IMR-90 (cell line): Measurements from ENCODE around the gene LENG9. TPM values are rescaled to one million over a fixed set of nuclear protein-coding genes. Genes with fewer than 3 reads are reported as not detected.

Experiments used
- ATAC-seq: fragments of 200-7000 bp; cut with Tn5 transposase; 2 replicates; pipeline ENCODE4 v1.9.1; 2020; ENCODE audit warnings: low read depth, mild to moderate bottlenecking, moderate library complexity
- BruUV-seq: library from RNA; stranded (reverse); fragments of 400-500 nt; replicated peaks from 2 replicates; lab custom pipeline; 2021; lab: Mats Ljungman, UMichigan
- CTCF ChIA-PET: fragments of 300-600 bp; formaldehyde crosslinking; extraction: SDS; loops from one replicate; lab custom pipeline; 2021; ENCODE audit warnings: antibody characterized with exemption; lab: Yijun Ruan, JAX
- POLR2A ChIA-PET: fragments of 300-600 bp; sonication (Branson Sonifier 250); formaldehyde crosslinking; loops from one replicate; lab custom pipeline; 2022; ENCODE audit warnings: antibody characterized with exemption; ENCODE audit not compliant: unreplicated experiment; lab: Charles Lee
- DNase-seq: peaks from one replicate; pipeline ENCODE4 v3.0.0; 2013
- H2AFZ ChIP-seq: replicated peaks from 2 replicates; pipeline ENCODE3; 2013; ENCODE audit warnings: low read length, mild to moderate bottlenecking; ENCODE audit not compliant: poor library complexity
- H2AK5ac ChIP-seq: 2 replicates; pipeline ENCODE4 v1.6.1; 2013; ENCODE audit warnings: low read depth, low read length, inconsistent platforms
- H2AK9ac ChIP-seq: replicated peaks from 2 replicates; pipeline ENCODE3; 2013; ENCODE audit warnings: mild to moderate bottlenecking, low read depth, low read length, moderate library complexity; ENCODE audit not compliant: poor library complexity
- H2BK120ac ChIP-seq: 2 replicates; pipeline ENCODE4 v1.6.1; 2013; ENCODE audit warnings: low read depth, low read length, inconsistent platforms
- H2BK15ac ChIP-seq: 3 replicates; pipeline ENCODE4 v1.6.1; 2013; ENCODE audit warnings: low read depth, low read length, inconsistent platforms
- H2BK20ac ChIP-seq: 2 replicates; pipeline ENCODE4 v1.6.1; 2013; ENCODE audit warnings: low read depth, mild to moderate bottlenecking, inconsistent platforms, low read length, moderate library complexity
- H2BK5ac ChIP-seq: 2 replicates; pipeline ENCODE4 v1.6.1; 2013; ENCODE audit warnings: mild to moderate bottlenecking, low read depth, low read length, inconsistent platforms; ENCODE audit not compliant: poor library complexity, severe bottlenecking
- H3K14ac ChIP-seq: replicated peaks from 2 replicates; pipeline ENCODE4 v1.6.1; 2013; ENCODE audit warnings: low read depth, low read length, inconsistent platforms
- H3K18ac ChIP-seq: 2 replicates; pipeline ENCODE4 v1.6.1; 2013; ENCODE audit warnings: low read depth, low read length, control low read depth
- H3K23ac ChIP-seq: 2 replicates; pipeline ENCODE4 v1.6.1; 2013; ENCODE audit warnings: low read depth, low read length, inconsistent platforms
- H3K27ac ChIP-seq: 2 replicates; pipeline ENCODE4 v1.5.1; 2013; ENCODE audit warnings: mild to moderate bottlenecking, control low read depth, low read length; ENCODE audit not compliant: insufficient read depth
- H3K27me3 ChIP-seq: 2 replicates; pipeline ENCODE4 v1.6.1; 2013; ENCODE audit warnings: low read length; ENCODE audit not compliant: control insufficient read depth, insufficient read depth
- H3K36me3 ChIP-seq: 2 replicates; pipeline ENCODE4 v1.6.1; 2013; ENCODE audit warnings: low read length, mixed read lengths; ENCODE audit not compliant: control insufficient read depth, insufficient read depth
- H3K4ac ChIP-seq: 2 replicates; pipeline ENCODE4 v1.6.1; 2013; ENCODE audit warnings: low read depth, low read length, inconsistent platforms
- H3K4me1 ChIP-seq: 2 replicates; pipeline ENCODE4 v1.6.1; 2013; ENCODE audit warnings: low read length, mixed read lengths; ENCODE audit not compliant: control insufficient read depth, insufficient read depth
- H3K4me2 ChIP-seq: 2 replicates; pipeline ENCODE4 v1.6.1; 2013; ENCODE audit warnings: low read depth, mild to moderate bottlenecking, control low read depth, low read length, moderate library complexity
- H3K4me3 ChIP-seq: 2 replicates; pipeline ENCODE4 v1.5.1; 2013; ENCODE audit warnings: low read depth, mild to moderate bottlenecking, control low read depth, low read length, moderate library complexity; ENCODE audit not compliant: insufficient read depth
- H3K56ac ChIP-seq: 2 replicates; pipeline ENCODE4 v1.6.1; 2013; ENCODE audit warnings: low read length, inconsistent platforms; ENCODE audit not compliant: insufficient read depth; ENCODE audit errors: extremely low read depth
- H3K79me1 ChIP-seq, 2 experiments: 2 replicates each; pipeline ENCODE4 v1.6.1; 2013; ENCODE audit warnings: low read length in 2 of 2, inconsistent platforms in 1 of 2, low read depth in 1 of 2
- H3K9ac ChIP-seq: 2 replicates; pipeline ENCODE4 v1.6.1; 2013; ENCODE audit warnings: low read depth, low read length, control low read depth
- H3K9me1 ChIP-seq: 2 replicates; pipeline ENCODE4 v1.6.1; 2013; ENCODE audit warnings: low read length, inconsistent platforms; ENCODE audit not compliant: insufficient read depth
- H3K9me3 ChIP-seq: 2 replicates; pipeline ENCODE4 v1.6.1; 2013; ENCODE audit warnings: low read length; ENCODE audit not compliant: control insufficient read depth, insufficient read depth
- H4K20me1 ChIP-seq: 2 replicates; pipeline ENCODE4 v1.6.1; 2013; ENCODE audit warnings: low read length, inconsistent platforms; ENCODE audit not compliant: insufficient read depth
- H4K5ac ChIP-seq: 2 replicates; pipeline ENCODE4 v1.6.1; 2013; ENCODE audit warnings: mild to moderate bottlenecking, low read depth, low read length, control low read depth
- H4K8ac ChIP-seq, 2 experiments: 2 replicates each; pipeline ENCODE4 v1.6.1; 2013; ENCODE audit warnings: low read depth in 2 of 2, low read length in 2 of 2, control low read depth in 1 of 2, inconsistent platforms in 1 of 2
- H4K91ac ChIP-seq: 2 replicates; pipeline ENCODE4 v1.6.1; 2013; ENCODE audit warnings: low read depth, low read length, inconsistent platforms; ENCODE audit not compliant: insufficient read depth
- BHLHE40 ChIP-seq: fragments of 150-350 bp; IDR thresholded peaks from 2 replicates; pipeline ENCODE4 v1.6.1; 2016; ENCODE audit warnings: mild to moderate bottlenecking, low read depth, low read length
- CHD1 ChIP-seq: IDR thresholded peaks from 2 replicates; pipeline ENCODE4 v1.6.1; 2012; ENCODE audit warnings: low read depth, low read length, improper control_type of control experiment
- CTCF ChIP-seq: conservative IDR thresholded peaks from 2 replicates; pipeline ENCODE4 v1.5.1; 2012; ENCODE audit warnings: mild to moderate bottlenecking, low read depth, low read length, improper control_type of control experiment
- ELK1 ChIP-seq: fragments of 150-350 bp; IDR thresholded peaks from 2 replicates; pipeline ENCODE4 v1.6.1; 2016; ENCODE audit warnings: low read depth, mild to moderate bottlenecking, low read length, moderate library complexity, borderline replicate concordance
- FOS ChIP-seq: fragments of 150-350 bp; IDR thresholded peaks from 2 replicates; pipeline ENCODE4 v1.6.1; 2016; ENCODE audit warnings: low read depth, low read length
- MAFK ChIP-seq: IDR thresholded peaks from 2 replicates; pipeline ENCODE4 v1.6.1; 2012; ENCODE audit warnings: low read depth, low read length, improper control_type of control experiment
- MAZ ChIP-seq: IDR thresholded peaks from 2 replicates; pipeline ENCODE4 v1.6.1; 2012; ENCODE audit warnings: low read depth, mild to moderate bottlenecking, low read length, improper control_type of control experiment, moderate library complexity, borderline replicate concordance
- MXI1 ChIP-seq: IDR thresholded peaks from 2 replicates; pipeline ENCODE4 v1.6.1; 2012; ENCODE audit warnings: low read depth, mild to moderate bottlenecking, low read length, moderate library complexity, borderline replicate concordance
- NFE2L2 ChIP-seq: fragments of 150-350 bp; IDR thresholded peaks from 2 replicates; pipeline ENCODE4 v1.6.1; 2016; ENCODE audit warnings: low read depth, mild to moderate bottlenecking, low read length
- POLR2A ChIP-seq: IDR thresholded peaks from 2 replicates; pipeline ENCODE4 v1.6.1; 2012; ENCODE audit warnings: mild to moderate bottlenecking, low read depth, low read length
- RAD21 ChIP-seq: IDR thresholded peaks from 2 replicates; pipeline ENCODE4 v1.6.1; 2012; ENCODE audit warnings: low read length, improper control_type of control experiment
- RCOR1 ChIP-seq: IDR thresholded peaks from 2 replicates; pipeline ENCODE4 v1.6.1; 2012; ENCODE audit warnings: mild to moderate bottlenecking, low read length, improper control_type of control experiment; ENCODE audit not compliant: insufficient replicate concordance
- RFX5 ChIP-seq: IDR thresholded peaks from 2 replicates; pipeline ENCODE4 v1.8.0; 2012; ENCODE audit warnings: low read depth, mild to moderate bottlenecking, low read length, moderate library complexity
- SMC3 ChIP-seq: fragments of 150-350 bp; IDR thresholded peaks from 2 replicates; pipeline ENCODE4 v1.6.1; 2016; ENCODE audit warnings: low read depth, mild to moderate bottlenecking, antibody characterized with exemption, low read length, moderate library complexity
- USF2 ChIP-seq: fragments of 150-350 bp; IDR thresholded peaks from 2 replicates; pipeline ENCODE4 v1.6.1; 2017; ENCODE audit warnings: mild to moderate bottlenecking, antibody characterized with exemption, low read length, low read depth
- WGBS, 2 experiments: methylation state at CpG; one replicate each; pipeline versions ENCODE4 v1.1.5 to v1.1.7; 2013; ENCODE audit warnings: missing lambda C conversion rate in 2 of 2; ENCODE audit not compliant: insufficient read length in 1 of 2; ENCODE audit errors: extremely low coverage in 2 of 2; 5-methylcytosine and 5-hydroxymethylcytosine counted together
- dilution Hi-C: fragments of 300-500 bp; cut with HindIII; formaldehyde crosslinking; loops from one replicate; pipeline ENCODE4 v1.14.3; 2018; ENCODE audit warnings: low sequenced_read_pairs; ENCODE audit not compliant: unreplicated experiment
- in situ Hi-C: fragments of 300-500 bp; cut with MboI; formaldehyde crosslinking; loops from 3 replicates; pipeline ENCODE4 v1.14.3; 2019; ENCODE audit warnings: low sequenced_read_pairs, inconsistent platforms, mixed read lengths
- intact Hi-C: fragments of 100-400 bp; cut with micrococcal nuclease; formaldehyde crosslinking; loops from 2 replicates; pipeline ENCODE4 v1.10.0; 2022
- polyA plus RNA-seq, 3 experiments: library from polyadenylated mRNA; depleted of rRNA; stranded (reverse); fragments of >200 nt; gene quantifications; 2 replicates each; pipeline ENCODE4 v1.2.3, GENCODE V29; 2012; ENCODE audit warnings: low replicate concordance in 1 of 3
- total RNA-seq: library from RNA; depleted of rRNA; stranded (reverse); fragments of >200 nt; gene quantifications from 2 replicates; pipeline ENCODE4 v1.2.3, GENCODE V29; 2012

LENG9 gene
- total and polyA plus RNA-seq, 2 of the 4 experiments (the other 2 are of a cell fraction): 0.94 to 1.1 TPM

GRCh38 chr19:54418930-54419800, 44.4 kb downstream of the LENG9 start:
- no peak overlapping the region for H3K56ac ChIP-seq
- H4K91ac ChIP-seq: no peak overlapping the region
- ATAC-seq (no peak), DNase-seq (no peak)
- H4K20me1 ChIP-seq: no peaks in the 10 kb centered on the region
- no peak overlapping the region for H3K27ac ChIP-seq
- H3K4me1 ChIP-seq: no peaks in the 10 kb centered on the region
- no peak overlapping the region for H2BK20ac ChIP-seq
- no peak overlapping the region for H4K8ac ChIP-seq
- no peaks in the 10 kb centered on the region for H3K79me1 ChIP-seq
- H3K14ac ChIP-seq: no peak overlapping the region
- peaks cover 4% of the 10 kb centered on the region; the same call in 1 of the 2 replicates for H3K9me3 ChIP-seq
- no peak overlapping the region for H2BK120ac ChIP-seq
- ChIA-PET CTCF (no interaction called here), POLR2A (no interaction called here)
- no peak overlapping the region for H3K4me2 ChIP-seq
- no peak overlapping the region for H2BK5ac ChIP-seq
- BruUV-seq: no TSS peak
- H2BK15ac ChIP-seq: no peak overlapping the region
- no peak overlapping the region for H3K4ac ChIP-seq
- no peak overlapping the region for H3K4me3 ChIP-seq
- no peak overlapping the region for H3K9ac ChIP-seq
- in situ Hi-C loops (no loop called here), dilution Hi-C loops (no loop called here), intact Hi-C loops (no loop called here)
- peaks cover 35% of the 10 kb centered on the region for H3K27me3 ChIP-seq
- no peaks in the 10 kb centered on the region for H3K36me3 ChIP-seq
- no peak overlapping the region for H3K23ac ChIP-seq
- H3K9me1 ChIP-seq: peaks cover 3% of the 10 kb centered on the region; the same call in 1 of the 2 replicates
- H2AK5ac ChIP-seq: no peak overlapping the region
- peak overlapping the region; percentile 41 for H2AFZ ChIP-seq
- no peak overlapping the region for H4K5ac ChIP-seq
- 95% methylated on average over 7 of the region's 26 CpGs; no CpG with 5 or more reads in 1 of the 2 experiments for WGBS, 2 experiments
- no peak overlapping the region for H2AK9ac ChIP-seq
- H3K18ac ChIP-seq: no peak overlapping the region
- no peak for TF ChIP-seq RFX5
- TF ChIP-seq CHD1: no peak
- no peak for TF ChIP-seq BHLHE40
- no peak for TF ChIP-seq NFE2L2
- TF ChIP-seq SMC3: no peak
- TF ChIP-seq MAZ: no peak
- TF ChIP-seq ELK1: no peak
- TF ChIP-seq USF2: no peak
- TF ChIP-seq MAFK: no peak
- no peak for TF ChIP-seq RAD21
- TF ChIP-seq MXI1: no peak
- TF ChIP-seq RCOR1: no peak
- no peak for TF ChIP-seq POLR2A
- TF ChIP-seq CTCF: no peak
- TF ChIP-seq FOS: no peak
